SW 1271 (cell line): ENCODE measurements around the gene HOXB4.

ENCODE experiments used
- DNase-seq, 2 experiments: peaks; one replicate each; lab custom pipeline; 2025; lab: John Stamatoyannopoulos, UW

HOXB4 gene

GRCh38 chr17:48559122-48559839 lies 18.9 kb downstream of the HOXB4 start:
- DNase-seq = no peak

DNA sequence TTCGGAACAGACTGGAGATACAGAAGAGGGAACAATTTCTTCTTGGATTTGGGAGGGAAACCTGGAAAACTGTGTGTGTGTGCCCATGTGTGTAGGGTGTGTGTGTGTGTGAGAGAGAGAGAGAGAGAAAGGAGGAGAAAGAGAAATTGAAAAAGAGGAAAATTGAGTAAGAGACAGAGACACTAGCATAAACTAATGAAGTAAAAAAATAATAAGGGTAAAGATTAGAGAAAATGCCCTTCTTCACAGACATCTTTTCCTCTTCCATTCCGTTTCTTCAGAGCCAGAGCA lies 19.4 kb downstream of the HOXB4 start:
- DNase-seq = no peak

GRCh38 chr17:48558057-48558830 lies 19.9 kb downstream of the HOXB4 start:
- no peak for DNase-seq

DNA sequence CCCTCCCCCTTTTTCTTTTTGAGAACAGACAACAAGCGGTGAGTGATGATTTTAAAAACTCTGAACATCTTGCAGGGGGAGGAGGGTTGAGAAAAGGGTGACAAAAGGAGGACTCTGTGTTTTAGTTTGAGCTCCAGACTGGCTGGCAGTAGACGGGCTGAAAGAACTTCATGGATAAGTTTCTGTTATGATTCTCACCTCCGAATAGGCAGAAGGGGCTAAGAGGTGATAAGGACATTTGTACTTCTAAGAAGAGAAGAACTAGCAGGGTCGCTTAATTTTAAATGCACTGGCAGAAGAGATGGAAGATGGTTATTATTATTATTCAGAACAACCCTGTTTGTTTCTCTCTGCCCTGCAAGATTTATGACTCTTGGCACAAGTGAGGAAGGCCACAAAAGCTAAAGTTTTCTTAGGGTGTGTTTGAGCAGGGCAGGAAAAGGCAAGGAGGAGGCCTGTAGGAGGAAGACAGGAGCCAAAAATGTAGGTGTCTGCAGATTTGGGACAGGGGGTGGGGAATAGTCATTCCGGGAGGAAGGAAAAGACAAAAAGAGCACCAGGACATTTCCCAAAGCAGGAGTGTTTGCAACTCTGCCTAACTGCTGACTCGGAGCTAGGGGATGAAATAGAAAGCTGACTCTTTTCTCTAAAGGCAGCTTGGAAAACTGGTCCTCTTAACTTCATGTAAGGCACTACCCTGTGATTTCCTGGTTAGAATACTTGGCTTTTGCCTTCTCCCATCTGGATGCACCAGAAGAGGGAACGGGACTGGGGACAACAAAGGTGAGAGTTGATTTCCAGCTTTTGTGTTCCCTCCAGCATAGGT lies 21.4 kb downstream of the HOXB4 start:
- no peak for DNase-seq

DNA sequence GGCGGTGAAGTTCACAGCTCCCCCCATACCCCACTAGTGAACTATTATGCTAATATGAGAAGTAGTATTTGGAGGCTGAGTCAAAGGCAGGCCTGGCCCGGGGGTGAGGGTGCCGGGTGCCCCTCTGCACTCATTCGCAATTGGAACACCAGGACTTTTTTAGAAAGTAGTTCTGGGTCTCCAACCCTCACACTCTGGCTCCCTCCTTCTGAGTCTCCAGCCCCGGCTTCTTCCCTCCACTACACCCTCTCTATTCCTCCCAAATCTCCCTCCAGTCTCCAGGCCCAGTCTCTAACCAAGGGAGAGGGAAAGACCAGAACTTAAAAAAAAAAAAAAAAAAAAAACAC lies 21.9 kb downstream of the HOXB4 start:
- DNase-seq = no peak

DNA sequence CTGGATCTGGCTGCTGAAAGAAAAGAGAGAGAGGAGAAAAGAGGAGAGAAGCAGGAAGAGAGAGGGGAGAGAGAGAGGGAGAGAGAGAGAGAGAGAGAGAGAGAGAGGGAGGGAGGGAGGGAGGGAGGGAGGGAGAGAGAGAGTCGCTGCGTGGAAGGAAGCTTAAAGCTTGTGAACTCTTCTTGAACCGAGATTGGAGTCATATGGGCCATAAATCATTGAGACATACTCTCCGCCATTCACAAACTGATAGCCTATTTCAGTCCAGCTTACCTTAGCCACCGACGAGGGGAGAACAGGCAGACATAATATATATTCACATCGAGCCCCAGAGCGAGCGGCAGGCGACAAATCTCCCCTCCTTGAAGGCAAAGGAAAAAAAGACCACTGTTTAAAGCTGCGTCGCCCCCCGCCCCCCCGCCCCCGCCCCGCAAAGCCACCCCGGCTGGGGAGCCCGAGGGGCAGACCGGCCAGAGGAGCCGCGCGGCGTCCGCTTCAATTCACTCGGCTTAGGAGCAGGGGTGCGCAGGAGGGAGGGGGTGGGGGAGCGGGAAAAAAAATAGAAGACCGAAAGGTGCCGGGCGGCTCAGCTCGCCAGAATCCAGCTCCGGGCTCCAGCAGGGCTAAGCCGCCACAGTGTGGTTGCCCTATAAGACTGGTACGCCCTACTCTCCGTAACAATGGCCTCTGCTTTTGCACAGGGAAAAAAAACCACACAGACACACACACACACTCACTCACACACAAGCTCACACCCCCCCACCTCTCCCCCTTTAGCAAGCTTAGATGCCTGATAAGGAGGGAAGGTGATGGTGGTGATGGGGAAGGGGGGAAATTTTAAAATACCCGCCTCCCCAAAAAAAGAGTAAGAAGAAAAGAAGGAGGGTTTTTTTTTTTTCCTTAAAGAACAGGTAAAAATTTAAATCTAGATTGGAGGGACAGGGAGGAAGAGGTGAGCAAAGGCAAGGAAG lies 22.6 kb downstream of the HOXB4 start:
- no peak for DNase-seq

DNA sequence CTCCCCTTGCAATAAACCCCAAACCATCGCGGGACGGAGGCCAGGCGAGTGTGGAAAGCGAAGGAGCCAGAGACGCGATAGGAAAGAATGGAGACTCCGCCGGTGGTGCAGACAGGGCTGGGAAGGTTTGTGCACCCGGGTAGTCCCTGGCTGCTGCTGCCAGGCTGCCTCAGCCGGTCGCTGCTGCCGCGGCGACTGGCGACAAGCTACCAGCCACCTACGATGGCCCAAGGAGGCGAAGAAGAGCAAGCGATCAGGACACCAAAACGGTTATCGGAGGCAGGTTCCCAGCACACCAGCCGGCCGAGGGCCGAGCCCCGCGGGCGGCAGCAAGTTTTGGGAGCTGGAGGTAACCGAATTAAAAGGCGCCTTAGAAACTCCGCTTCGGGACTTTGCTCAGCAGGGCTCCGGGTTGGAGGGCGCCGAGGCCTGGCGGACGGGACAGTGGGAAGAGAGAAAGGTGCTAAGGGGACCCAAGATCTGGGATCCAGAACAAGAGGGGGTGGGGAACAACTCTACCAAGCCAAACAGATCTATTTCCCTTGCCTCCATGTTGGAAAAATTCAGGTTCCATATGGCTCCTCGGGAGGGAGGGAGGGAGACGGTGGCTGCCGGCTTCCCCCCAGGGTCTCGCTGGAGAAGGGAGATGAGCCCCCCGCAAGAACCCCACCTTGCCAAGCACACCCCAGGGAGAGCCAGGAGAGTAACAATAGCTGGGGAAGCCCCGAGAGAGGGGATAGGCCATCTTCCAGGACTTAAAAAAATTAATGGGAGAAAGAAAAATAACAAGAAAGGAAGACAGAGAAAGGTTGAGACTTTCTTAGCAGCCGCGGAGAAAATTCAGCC lies 23.5 kb downstream of the HOXB4 start:
- DNase-seq = no peak

GRCh38 chr17:48553826-48554225 lies 24.3 kb downstream of the HOXB4 start:
- DNase-seq = no peak

DNA sequence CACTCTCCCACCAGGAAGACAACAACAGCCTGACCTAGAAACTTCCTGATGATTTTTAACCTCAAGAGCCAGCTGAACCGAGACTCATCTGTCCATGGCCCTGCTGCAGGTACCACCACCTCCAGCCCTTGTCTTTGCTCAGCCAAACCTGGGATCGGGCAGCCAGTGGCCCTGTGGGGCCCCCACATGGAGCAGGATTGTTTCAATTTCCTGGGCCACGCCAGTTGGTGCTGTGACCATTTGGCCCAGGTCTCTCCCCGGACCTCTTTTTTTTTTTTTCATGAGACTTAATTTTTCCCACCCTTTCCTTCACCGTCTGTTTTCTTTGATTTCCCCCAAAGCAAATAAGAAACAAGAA lies 25.0 kb downstream of the HOXB4 start:
- no peak for DNase-seq

GRCh38 chr17:48552466-48553189 lies 25.5 kb downstream of the HOXB4 start:
- DNase-seq = no peak

DNA sequence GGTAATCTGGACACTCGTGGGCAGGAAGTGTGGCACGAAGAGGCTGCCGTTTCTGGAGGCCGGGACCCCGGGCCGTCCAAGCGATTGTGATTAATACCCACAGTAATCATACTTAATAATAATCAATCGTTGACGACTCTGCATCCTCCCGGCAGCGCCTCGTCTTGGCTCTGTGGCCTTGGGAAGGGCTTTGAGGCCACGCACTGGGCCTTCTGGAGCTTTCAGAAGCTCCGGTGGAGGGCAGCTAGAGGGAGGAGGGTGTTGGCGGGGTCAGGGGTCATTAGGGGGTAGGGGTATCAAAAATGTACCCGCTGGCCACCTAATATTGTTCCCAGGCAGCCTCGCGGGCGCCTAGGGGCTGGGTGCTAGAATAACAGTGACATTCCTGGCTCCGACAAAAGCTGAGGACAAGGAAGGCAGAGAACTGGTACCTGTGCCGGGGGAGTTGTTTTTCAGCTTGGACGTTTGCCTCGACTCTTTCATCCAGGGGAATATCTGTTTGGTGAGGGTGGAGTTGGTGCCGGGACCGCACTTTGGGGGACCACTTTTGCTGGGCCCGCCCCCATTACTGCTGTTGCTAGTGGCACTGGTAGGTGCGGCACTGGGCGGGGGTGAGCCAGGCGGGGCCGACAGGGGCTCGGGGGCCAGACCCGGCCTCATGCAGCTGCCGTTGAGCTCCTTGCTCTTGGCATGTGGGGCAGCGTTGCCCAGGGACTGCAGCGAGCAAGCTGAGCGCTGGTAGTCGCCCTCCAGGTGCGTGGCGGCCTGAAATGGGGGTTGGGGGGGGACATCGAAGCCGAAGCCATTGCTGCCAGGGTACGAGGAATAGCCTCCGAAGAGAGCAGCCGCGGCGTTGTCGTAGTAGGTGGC lies 26.3 kb downstream of the HOXB4 start:
- DNase-seq = no peak

DNA sequence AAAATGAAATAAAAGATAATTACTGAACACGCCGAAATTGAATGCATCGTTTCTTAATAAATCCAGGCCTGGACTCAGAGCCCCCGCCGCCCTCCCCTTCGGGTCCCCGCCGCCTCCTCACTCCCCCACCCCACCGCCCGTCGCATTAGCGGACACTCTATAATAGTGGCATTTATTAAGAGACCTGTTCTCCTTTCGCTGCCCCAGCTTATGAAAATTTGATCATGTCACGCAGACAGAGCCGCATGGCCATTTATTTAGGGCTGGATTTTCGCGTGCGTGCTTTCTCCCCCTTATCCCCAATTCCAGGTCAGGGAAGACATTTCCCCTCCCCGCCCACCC lies 27.0 kb downstream of the HOXB4 start:
- no peak for DNase-seq

- DNase-seq = no peak
These were observed 27.5 kb downstream of the HOXB4 start for GRCh38 chr17:48550502-48551213.

GRCh38 chr17:48549914-48550501 lies 28.1 kb downstream of the HOXB4 start:
- no peak for DNase-seq

DNA sequence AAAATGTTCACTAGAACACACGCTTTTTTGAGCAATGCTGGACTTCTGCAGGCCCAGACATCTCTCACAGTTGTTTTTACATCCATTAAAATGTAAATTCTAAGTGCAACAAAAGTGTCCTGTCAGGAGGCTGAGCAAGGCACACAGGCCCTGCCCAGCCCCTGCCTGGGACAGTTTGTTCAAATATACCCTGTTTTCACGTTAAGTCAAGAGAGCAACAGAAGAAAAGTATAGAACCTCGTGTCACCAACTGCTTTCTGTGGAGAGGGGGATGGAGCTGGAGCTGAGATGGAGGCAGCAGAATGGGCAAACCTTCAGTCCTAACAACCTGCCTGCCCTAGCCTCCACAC lies 28.9 kb downstream of the HOXB4 start:
- DNase-seq = no peak

- no peak for DNase-seq
These were observed 29.4 kb downstream of the HOXB4 start for GRCh38 chr17:48548523-48549280.

- no peak for DNase-seq
These were observed 30.2 kb downstream of the HOXB4 start for GRCh38 chr17:48547808-48548522.
